Measurements from ENCODE around the gene SGTA.
A peak's percentile ranks its signal among the peaks of the same experiment; 100 is the strongest.

The SGTA gene

GRCh38 chr19:2788237-2788636 lies 5.2 kb upstream of the SGTA start:
- ChIA-PET CTCF (interaction anchor here (1.7 kb wide), 1 partner anchor 38 kb away, joined by 3 read pairs; no protein-coding TSS in a partner anchor), POLR2A (no interaction called here)
- no peak for DNase-seq (ENCODE audit: extremely low spot score)
- TF ChIP-seq, protein P1, sequence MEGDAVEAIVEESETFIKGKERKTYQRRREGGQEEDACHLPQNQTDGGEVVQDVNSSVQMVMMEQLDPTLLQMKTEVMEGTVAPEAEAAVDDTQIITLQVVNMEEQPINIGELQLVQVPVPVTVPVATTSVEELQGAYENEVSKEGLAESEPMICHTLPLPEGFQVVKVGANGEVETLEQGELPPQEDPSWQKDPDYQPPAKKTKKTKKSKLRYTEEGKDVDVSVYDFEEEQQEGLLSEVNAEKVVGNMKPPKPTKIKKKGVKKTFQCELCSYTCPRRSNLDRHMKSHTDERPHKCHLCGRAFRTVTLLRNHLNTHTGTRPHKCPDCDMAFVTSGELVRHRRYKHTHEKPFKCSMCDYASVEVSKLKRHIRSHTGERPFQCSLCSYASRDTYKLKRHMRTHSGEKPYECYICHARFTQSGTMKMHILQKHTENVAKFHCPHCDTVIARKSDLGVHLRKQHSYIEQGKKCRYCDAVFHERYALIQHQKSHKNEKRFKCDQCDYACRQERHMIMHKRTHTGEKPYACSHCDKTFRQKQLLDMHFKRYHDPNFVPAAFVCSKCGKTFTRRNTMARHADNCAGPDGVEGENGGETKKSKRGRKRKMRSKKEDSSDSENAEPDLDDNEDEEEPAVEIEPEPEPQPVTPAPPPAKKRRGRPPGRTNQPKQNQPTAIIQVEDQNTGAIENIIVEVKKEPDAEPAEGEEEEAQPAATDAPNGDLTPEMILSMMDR (IDR thresholded peaks at IDR 0.05; ENCODE audit: control extremely low read depth, extremely low read depth, low read depth, missing control alignments), result no peak

- DNase-seq (ENCODE audit: extremely low spot score), result no peak
- POLR2A ChIA-PET, result no interaction called here
- CTCF ChIA-PET, result interaction anchor here (1.0 kb wide), 1 partner anchor 12 kb away, joined by 3 read pairs; no protein-coding TSS in a partner anchor
- TF ChIP-seq, protein P1 (IDR thresholded peaks at IDR 0.05; ENCODE audit: control extremely low read depth, extremely low read depth, low read depth, missing control alignments), result no peak
Observed at GRCh38 chr19:2787115-2787514, 4.0 kb upstream of the SGTA start.

DNA sequence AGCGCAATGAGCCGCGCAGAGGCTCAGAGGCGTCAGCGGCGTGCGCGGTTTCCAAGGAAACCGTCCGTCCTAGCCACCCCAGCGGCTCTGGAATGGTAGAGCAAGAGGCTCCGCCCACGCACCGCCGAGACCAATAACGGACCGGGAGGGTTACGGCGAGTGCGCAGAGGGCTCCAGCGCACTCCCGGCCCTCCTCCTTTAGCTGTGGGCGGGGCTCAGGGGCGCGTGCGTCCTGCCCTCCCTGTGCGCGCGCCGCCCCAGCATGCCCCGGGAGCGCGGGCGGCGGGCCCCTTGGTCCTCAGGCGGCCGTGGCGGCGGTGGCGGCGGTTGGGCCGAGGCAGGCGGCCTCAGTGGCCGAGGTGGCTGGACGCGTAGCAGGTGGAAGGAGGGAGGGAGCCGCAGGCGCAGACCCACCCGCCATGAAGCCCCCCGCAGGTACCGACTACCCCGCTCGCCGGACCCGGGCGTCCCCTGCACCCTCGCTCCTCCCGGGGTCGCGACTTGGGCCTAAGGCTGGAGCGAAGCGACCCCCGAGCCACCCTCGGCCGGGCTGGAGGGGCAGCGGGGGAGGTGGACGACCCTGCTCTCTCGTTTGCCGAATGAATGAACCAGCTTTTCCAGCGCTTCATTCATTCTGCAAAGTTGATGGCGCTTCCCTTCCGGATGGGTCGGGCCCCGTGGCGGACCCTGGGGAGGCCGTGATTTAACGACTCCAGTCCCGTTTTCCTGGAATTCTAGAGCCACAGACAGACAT lies 2.3 kb upstream of the SGTA start, which contains the start of gene THOP1:
THOP1 (plus strand) TSS at position 260 of the 754 bp plus-strand sequence; CDS start at position 420, 160 bp downstream.
- TF ChIP-seq, protein P1 (IDR thresholded peaks at IDR 0.05; ENCODE audit: control extremely low read depth, extremely low read depth, low read depth, missing control alignments), result no peak
- peak; percentile 98 for DNase-seq (ENCODE audit: extremely low spot score)
- ChIA-PET CTCF (interaction anchor here (1.0 to 1.4 kb wide), 2 partner anchors 137 to 165 kb away, joined by 4 to 6 read pairs; no protein-coding TSS in a partner anchor), POLR2A (interaction anchor here (1.0 to 1.1 kb wide), 2 partner anchors 165 to 310 kb away, joined by 3 to 5 read pairs; partner anchors contain the start of gene GADD45B)

DNA sequence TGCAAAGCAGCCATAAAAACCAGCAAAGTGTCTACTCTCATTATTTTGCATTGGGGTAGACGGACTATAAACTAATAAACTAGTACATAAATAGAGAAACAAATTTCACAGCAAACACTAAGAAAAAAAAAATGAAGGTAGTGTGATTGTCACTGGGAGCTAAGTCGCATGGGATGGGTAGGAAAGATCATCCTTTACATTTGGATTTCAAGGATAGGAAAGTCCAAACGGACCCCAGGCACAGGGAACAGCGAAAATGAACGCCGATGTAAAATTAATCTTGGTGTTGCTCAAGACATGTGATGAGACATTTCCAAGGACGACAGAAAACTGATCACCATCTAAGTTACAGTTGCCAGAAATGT lies 690 bp upstream of the SGTA start:
- CTCF ChIA-PET, result interaction anchor here (0.8 to 4.2 kb wide), 10 partner anchors 8 to 320 kb away, joined by 3 to 11 read pairs (median 4); partner anchors contain the start of gene ZNF554

DNA sequence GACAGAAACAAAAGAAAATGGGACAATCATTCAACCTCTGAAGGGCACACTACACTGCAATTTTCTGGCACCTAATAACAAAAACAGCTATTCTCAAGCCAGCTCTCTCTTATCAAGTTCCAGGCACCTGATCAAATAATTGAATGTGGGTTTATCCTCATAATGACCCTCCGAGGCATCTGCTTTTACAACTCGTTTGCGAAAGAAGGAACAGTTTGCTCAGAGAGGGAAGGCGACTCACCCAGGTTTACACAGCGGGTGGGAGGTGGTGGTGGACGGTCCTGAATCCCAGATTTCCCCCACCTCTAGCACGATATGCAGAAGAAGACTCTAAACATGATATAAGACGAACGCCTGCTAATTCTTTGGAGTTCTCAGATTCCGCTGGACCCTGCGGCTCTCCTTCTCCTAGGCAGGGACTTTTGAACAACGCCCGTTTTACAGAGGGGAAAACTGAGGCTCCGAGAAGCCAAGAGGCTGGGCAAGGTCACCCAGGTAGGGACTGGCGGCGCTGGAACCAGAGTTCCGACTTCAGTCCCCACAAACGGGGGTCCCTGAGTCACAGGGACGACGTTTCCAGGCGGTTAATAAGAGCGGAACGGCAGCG lies 641 bp downstream of the SGTA start:
- TF ChIP-seq, protein P1 (IDR thresholded peaks at IDR 0.05; ENCODE audit: control extremely low read depth, extremely low read depth, low read depth, missing control alignments), result no peak
- DNase-seq (ENCODE audit: extremely low spot score), result no peak
- ChIA-PET CTCF (interaction anchor here (0.8 to 4.2 kb wide), 4 partner anchors 67 to 160 kb away, joined by 3 to 11 read pairs (median 4); no protein-coding TSS in a partner anchor), POLR2A (interaction anchor here (1.4 kb wide), 1 partner anchor 306 kb away, joined by 10 read pairs; the partner anchor contains the start of gene GADD45B)

More for the DNA sequence above, 690 bp upstream of the SGTA start:
- DNase-seq (ENCODE audit: extremely low spot score), result no peak
- TF ChIP-seq, protein P1 (IDR thresholded peaks at IDR 0.05; ENCODE audit: control extremely low read depth, extremely low read depth, low read depth, missing control alignments), result no peak
- POLR2A ChIA-PET, result interaction anchor here (0.6 to 1.4 kb wide), 2 partner anchors 167 to 308 kb away, joined by 3 to 10 read pairs; partner anchors contain the start of gene GADD45B

GRCh38 chr19:2780284-2780683 lies 2.8 kb downstream of the SGTA start:
- ChIA-PET CTCF (interaction anchor here (0.6 to 4.2 kb wide), 2 partner anchors 103 to 132 kb away, joined by 3 to 11 read pairs; no protein-coding TSS in a partner anchor), POLR2A (no interaction called here)
- DNase-seq (ENCODE audit: extremely low spot score), result no peak
- TF ChIP-seq, protein P1 (IDR thresholded peaks at IDR 0.05; ENCODE audit: control extremely low read depth, extremely low read depth, low read depth, missing control alignments), result no peak
